ENCODE data around the gene NHSL1.

DNA sequence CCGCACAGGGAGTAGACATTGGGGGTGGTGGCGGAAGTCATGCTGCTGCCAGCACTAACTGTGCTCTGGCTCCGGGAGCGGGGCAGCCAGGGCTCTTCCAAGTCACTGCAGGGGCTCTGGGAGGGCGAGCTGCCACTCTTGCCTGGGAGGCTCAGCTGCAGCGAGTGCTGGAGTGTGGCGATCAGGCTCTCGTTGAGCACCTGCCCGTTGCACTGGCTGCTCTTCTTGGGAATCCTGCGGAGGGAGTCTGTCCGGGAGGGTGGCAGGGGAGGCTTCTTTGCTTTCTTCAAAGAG is 67.3 kb downstream of the NHSL1 start:
- TF ChIP-seq POLR2A (IDR thresholded peaks at IDR 0.05; ENCODE audit: low read depth, low read length) (no peak), POLR2AphosphoS5 (IDR thresholded peaks at IDR 0.05; ENCODE audit: low read depth, low read length) (no peak), TAF1 (IDR thresholded peaks at IDR 0.05; ENCODE audit: borderline replicate concordance, low read depth, low read length) (no peak)

Measured in GM12892 (cell line).